K562 (cell line): ENCODE results near the gene NMB. TPM values are rescaled to one million over a fixed set of nuclear protein-coding genes. Genes with fewer than 3 reads are reported as not detected.

ENCODE experiments used
- AFF4 ChIP-seq: sonication (generic); formaldehyde crosslinking; IDR thresholded peaks from 2 replicates; pipeline ENCODE4 v1.8.0; 2023; ENCODE audit warnings: mild to moderate bottlenecking, missing genetic modification reagents
- HNRNPL ChIP-seq: fragments of 200-400 bp; formaldehyde crosslinking; IDR thresholded peaks from 2 replicates; pipeline ENCODE4 v1.6.1; 2017; ENCODE audit warnings: low read depth, mild to moderate bottlenecking, low read length
- KAT7 ChIP-seq: sonication (generic); formaldehyde crosslinking; IDR thresholded peaks from 2 replicates; pipeline ENCODE4 v1.8.0; 2022; ENCODE audit warnings: missing genetic modification reagents, mild to moderate bottlenecking, borderline replicate concordance
- MAX ChIP-seq: sonication (generic); formaldehyde crosslinking; IDR thresholded peaks from 2 replicates; pipeline ENCODE4 v1.9.0; 2022; ENCODE audit warnings: mild to moderate bottlenecking, missing genetic modification reagents
- POLR2B ChIP-seq: fragments of 450-650 bp; IDR thresholded peaks from 2 replicates; pipeline ENCODE4 v1.6.1; 2018; ENCODE audit warnings: low read depth; ENCODE audit not compliant: partially characterized antibody
- POLR2H ChIP-seq: IDR thresholded peaks from 2 replicates; pipeline ENCODE4 v1.6.1; 2016; ENCODE audit warnings: missing genetic modification characterization, low read depth, mild to moderate bottlenecking, control low read depth, missing compliant biosample characterization, moderate library complexity
- SAFB ChIP-seq: fragments of 200-400 bp; formaldehyde crosslinking; IDR thresholded peaks from 2 replicates; pipeline ENCODE4 v1.6.1; 2017; ENCODE audit warnings: low read depth, low read length, borderline replicate concordance
- SFPQ ChIP-seq: fragments of 200-400 bp; formaldehyde crosslinking; IDR thresholded peaks from 2 replicates; pipeline ENCODE4 v1.6.1; 2017; ENCODE audit warnings: mild to moderate bottlenecking, low read depth, low read length, moderate library complexity
- SLC30A9 ChIP-seq: fragments of 250-450 bp; sonication (Bioruptor Pico); IDR thresholded peaks from 2 replicates; pipeline ENCODE4 v1.8.0; 2022; ENCODE audit warnings: mild to moderate bottlenecking, moderate library complexity
- SP2 ChIP-seq: IDR thresholded peaks from 2 replicates; pipeline ENCODE4 v1.6.1; 2011; ENCODE audit warnings: mild to moderate bottlenecking, low read depth, low read length, moderate library complexity; ENCODE audit not compliant: poor library complexity, severe bottlenecking; ENCODE audit errors: extremely low read depth
- TSHZ1 ChIP-seq: fragments of 250-450 bp; sonication (Bioruptor Pico); IDR thresholded peaks from 2 replicates; pipeline ENCODE4 v1.4.0; 2020; ENCODE audit warnings: mild to moderate bottlenecking, moderate library complexity
- ZNF12 ChIP-seq: sonication (generic); formaldehyde crosslinking; IDR thresholded peaks from 2 replicates; pipeline ENCODE4 v1.4.0; 2020; ENCODE audit warnings: mild to moderate bottlenecking, missing genetic modification reagents
- ZNF274 ChIP-seq: IDR thresholded peaks from 2 replicates; pipeline ENCODE4 v1.6.1; 2011; ENCODE audit warnings: low read depth, mild to moderate bottlenecking, low read length, moderate library complexity, borderline replicate concordance
- polyA plus RNA-seq, 8 experiments: library from polyadenylated mRNA; depleted of rRNA in 4 of 8; stranded (reverse) in 5 of 8; unstranded in 3 of 8; fragments of >200 nt; fragmentation: Nextera tagmentation in 2 of 8; fragmentation: Illumina TruSeq in 1 of 8; extraction: Ambion mirVana in 2 of 8; extraction: Trizol in 1 of 8; gene quantifications; 2 replicates each; pipeline versions ENCODE4 v1.2.1 to v1.2.3, GENCODE V29; 2011 to 2014; ENCODE audit warnings: inconsistent platforms in 1 of 8, missing spikeins in 1 of 8
- total RNA-seq, 7 experiments: library from RNA; depleted of rRNA in 6 of 7; stranded (reverse); fragments of >200 nt in 6 of 7; fragmentation: Illumina TruSeq in 2 of 7; extraction: Trizol in 2 of 7; gene quantifications; 2 replicates each; pipeline versions ENCODE4 v1.2.1 to v1.2.3, GENCODE V29; 2011 to 2021; ENCODE audit warnings: low replicate concordance in 1 of 7

Gene NMB
- total and polyA plus RNA-seq, 9 of the 15 experiments (the other 6 are each of a cell fraction or from before 2014, with no cell fraction given): 0.06 to 0.16 (median 0.09) TPM; not detected in 5

GRCh38 chr15:84653910-84654688 lies 3.9 kb downstream of the NMB start, which contains the start of gene WDR73 (continued):
- TF ChIP-seq AFF4 (CRISPR knock-in tag): 0 out of 2 replicates have a peak, but pooled peaks have one; percentile 51
- TF ChIP-seq KAT7 (CRISPR knock-in tag): 0 out of 2 replicates have a peak, but pooled peaks have one; percentile 78
- no peak for TF ChIP-seq SLC30A9 (CRISPR knock-in tag)
- TF ChIP-seq SFPQ: no peak
- no peak for TF ChIP-seq HNRNPL
- no peak for TF ChIP-seq TSHZ1 (CRISPR knock-in tag)
- TF ChIP-seq SAFB: no peak
- TF ChIP-seq ZNF274: no peak
- TF ChIP-seq POLR2H (tag): peak; percentile 59; the same call in 1 of the 2 replicates
- TF ChIP-seq ZNF12: peak; percentile 42; the same call in 1 of the 2 replicates
- TF ChIP-seq MAX: peak; percentile 60
- no peak for TF ChIP-seq SP2
- peak; percentile 58 for TF ChIP-seq POLR2B
